CD4-positive, alpha-beta T cell (primary cell): ENCODE measurements around the gene SORBS1. TPM values are rescaled to one million over a fixed set of nuclear protein-coding genes. Genes with fewer than 3 reads are reported as not detected.

Experiments
- ATAC-seq: fragments of 200-7000 bp; cut with Tn5 transposase; one replicate; pipeline ENCODE4 v1.10.0; 2022; ENCODE audit warnings: mild to moderate bottlenecking; ENCODE audit not compliant: poor library complexity
- CTCF ChIA-PET: fragments of 350-600 bp; sonication (Branson Sonifier 250); formaldehyde crosslinking; loops from one replicate; lab custom pipeline; 2021; ENCODE audit warnings: antibody characterized with exemption, inconsistent platforms; lab: Charles Lee
- POLR2A ChIA-PET: fragments of 350-600 bp; sonication (Branson Sonifier 250); formaldehyde crosslinking; loops from one replicate; lab custom pipeline; 2021; ENCODE audit warnings: antibody characterized with exemption, inconsistent platforms; lab: Charles Lee
- DNase-seq, 14 experiments: peaks; one replicate each; pipeline ENCODE4 v3.0.0-alpha.2; 2013 to 2020; ENCODE audit warnings: mixed read lengths in 2 of 14
- H3K27ac ChIP-seq, 2 donors: one replicate each; pipeline versions ENCODE4 v1.5.1 to v1.7.0; 2013; ENCODE audit warnings: low read length in 2 of 2, low read depth in 1 of 2, mild to moderate bottlenecking in 1 of 2
- H3K27me3 ChIP-seq, 2 experiments: 1 replicate in 1 of 2; 2 replicates in 1 of 2; pipeline versions ENCODE4 v1.6.1 to v1.7.0; 2013; ENCODE audit warnings: low read length in 2 of 2, control low read depth in 1 of 2, mild to moderate bottlenecking in 1 of 2, moderate library complexity in 1 of 2; ENCODE audit not compliant: insufficient read depth in 2 of 2, control insufficient read depth in 1 of 2
- H3K36me3 ChIP-seq: one replicate; pipeline ENCODE4 v1.6.1; 2013; ENCODE audit warnings: low read length, control low read depth; ENCODE audit not compliant: insufficient read depth
- H3K4me1 ChIP-seq: one replicate; pipeline ENCODE4 v1.6.1; 2013; ENCODE audit warnings: low read length, control low read depth; ENCODE audit not compliant: insufficient read depth
- H3K4me3 ChIP-seq: one replicate; pipeline ENCODE4 v1.5.1; 2013; ENCODE audit warnings: mild to moderate bottlenecking, low read length, moderate library complexity
- H3K9me3 ChIP-seq, 2 experiments: 1 replicate in 1 of 2; 2 replicates in 1 of 2; pipeline versions ENCODE4 v1.6.1 to v1.7.0; 2013; ENCODE audit warnings: low read length in 2 of 2, mild to moderate bottlenecking in 2 of 2, control low read depth in 1 of 2, moderate library complexity in 1 of 2; ENCODE audit not compliant: control insufficient read depth in 1 of 2, insufficient read depth in 1 of 2
- H3K27ac Mint-ChIP-seq: one replicate; pipeline ENCODE4 v1.8.0; 2020; ENCODE audit warnings: mixed read lengths
- H3K27me3 Mint-ChIP-seq: one replicate; pipeline ENCODE4 v1.8.0; 2021; ENCODE audit warnings: mixed read lengths
- H3K36me3 Mint-ChIP-seq: one replicate; pipeline ENCODE4 v1.8.0; 2021; ENCODE audit warnings: low read depth, mixed read lengths
- H3K4me1 Mint-ChIP-seq: one replicate; pipeline ENCODE4 v1.8.0; 2021; ENCODE audit warnings: low read depth, mixed read lengths
- H3K4me3 Mint-ChIP-seq: one replicate; pipeline ENCODE4 v1.8.0; 2020; ENCODE audit warnings: mild to moderate bottlenecking, mixed read lengths
- H3K9me3 Mint-ChIP-seq: one replicate; pipeline ENCODE4 v1.8.0; 2020; ENCODE audit warnings: mixed read lengths
- intact Hi-C, 2 experiments: fragments of 100-400 bp; cut with DNase I in 1 of 2; cut with micrococcal nuclease in 1 of 2; formaldehyde crosslinking; loops; one replicate each; pipeline versions ENCODE4 v1.15.1 to v1.9.0; 2023 to 2025; cut with DNase I, micrococcal nuclease
- total RNA-seq, 174 experiments: library from RNA in 2 of 174; stranded (reverse) in 2 of 174; gene quantifications; one replicate each; pipeline ENCODE4 v1.2.3 and lab custom pipeline; 2021 to 2026
- TF ChIP-seq, protein P1 (sequence below): fragments of 200-600 bp; IDR thresholded peaks from one replicate; pipeline ENCODE4 v1.8.0; 2022; ENCODE audit warnings: antibody characterized with exemption, mild to moderate bottlenecking

The SORBS1 gene
- total RNA-seq, 2 experiments from 2014 or later = 1.4 to 1.8 TPM

DNA sequence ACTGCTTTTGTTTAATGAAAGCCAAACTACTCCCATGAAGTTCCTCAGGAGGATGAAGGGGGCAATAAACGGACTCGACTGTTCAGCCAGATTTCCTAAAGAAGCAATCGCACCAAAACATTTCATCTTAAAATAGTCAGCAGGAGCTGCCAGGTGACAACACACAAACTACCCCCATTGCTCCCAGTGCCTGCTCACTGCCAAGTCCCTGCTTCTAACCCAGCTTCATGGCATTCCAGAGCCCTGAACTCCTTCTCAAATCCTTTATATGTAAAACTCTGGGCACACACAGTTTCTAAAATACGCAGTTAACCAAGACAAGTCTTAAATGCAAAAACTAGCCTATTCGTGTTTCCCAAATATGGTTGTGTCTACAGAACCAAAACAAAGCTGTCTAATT lies 110.0 kb downstream of the SORBS1 start:
- no peaks in the 10 kb centered on the region for H3K27me3 ChIP-seq
- TF ChIP-seq, protein P1, sequence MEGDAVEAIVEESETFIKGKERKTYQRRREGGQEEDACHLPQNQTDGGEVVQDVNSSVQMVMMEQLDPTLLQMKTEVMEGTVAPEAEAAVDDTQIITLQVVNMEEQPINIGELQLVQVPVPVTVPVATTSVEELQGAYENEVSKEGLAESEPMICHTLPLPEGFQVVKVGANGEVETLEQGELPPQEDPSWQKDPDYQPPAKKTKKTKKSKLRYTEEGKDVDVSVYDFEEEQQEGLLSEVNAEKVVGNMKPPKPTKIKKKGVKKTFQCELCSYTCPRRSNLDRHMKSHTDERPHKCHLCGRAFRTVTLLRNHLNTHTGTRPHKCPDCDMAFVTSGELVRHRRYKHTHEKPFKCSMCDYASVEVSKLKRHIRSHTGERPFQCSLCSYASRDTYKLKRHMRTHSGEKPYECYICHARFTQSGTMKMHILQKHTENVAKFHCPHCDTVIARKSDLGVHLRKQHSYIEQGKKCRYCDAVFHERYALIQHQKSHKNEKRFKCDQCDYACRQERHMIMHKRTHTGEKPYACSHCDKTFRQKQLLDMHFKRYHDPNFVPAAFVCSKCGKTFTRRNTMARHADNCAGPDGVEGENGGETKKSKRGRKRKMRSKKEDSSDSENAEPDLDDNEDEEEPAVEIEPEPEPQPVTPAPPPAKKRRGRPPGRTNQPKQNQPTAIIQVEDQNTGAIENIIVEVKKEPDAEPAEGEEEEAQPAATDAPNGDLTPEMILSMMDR = no peak
- H3K9me3 ChIP-seq = no peaks in the 10 kb centered on the region
- no peak overlapping the region for H3K27ac ChIP-seq
- Mint-ChIP-seq H3K27me3 (peaks cover 14% of the 10 kb centered on the region), H3K9me3 (no peaks in the 10 kb centered on the region), H3K27ac (no peak overlapping the region), H3K4me3 (no peak overlapping the region), H3K4me1 (no peaks in the 10 kb centered on the region), H3K36me3 (no peaks in the 10 kb centered on the region)
- DNase-seq (no peak), ATAC-seq (no peak)
- CTCF ChIA-PET = interaction anchor here (0.6 kb wide), 1 partner anchor 112 kb away, joined by 4 read pairs; no protein-coding TSS in a partner anchor
- no peaks in the 10 kb centered on the region for H3K36me3 ChIP-seq
- no peaks in the 10 kb centered on the region for H3K4me1 ChIP-seq
- POLR2A ChIA-PET = no interaction called here
- no peak overlapping the region for H3K4me3 ChIP-seq
- intact Hi-C loops = no loop called here

DNA sequence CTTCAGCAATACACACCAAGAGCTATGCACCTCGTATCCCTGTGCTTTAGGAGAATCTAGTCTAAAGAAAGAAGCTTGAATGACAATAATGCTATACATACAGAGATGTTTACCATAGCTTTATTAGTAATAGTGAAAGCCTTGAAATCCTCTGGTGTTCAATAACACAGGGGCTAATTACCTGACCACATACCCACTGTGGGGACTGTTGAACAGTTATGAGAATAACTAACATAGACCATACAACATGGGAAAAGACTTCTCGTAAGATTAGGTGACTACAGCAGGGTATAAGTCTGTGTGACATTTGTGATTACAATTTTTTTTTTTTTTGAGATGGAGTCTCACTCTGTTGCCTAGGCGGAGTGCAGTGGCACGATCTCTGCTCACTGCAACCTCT lies 111.0 kb downstream of the SORBS1 start:
- POLR2A ChIA-PET = no interaction called here
- Mint-ChIP-seq H3K36me3 (no peaks in the 10 kb centered on the region), H3K27ac (no peak overlapping the region), H3K4me3 (no peak overlapping the region), H3K4me1 (no peaks in the 10 kb centered on the region), H3K9me3 (no peaks in the 10 kb centered on the region), H3K27me3 (peaks cover 11% of the 10 kb centered on the region)
- ATAC-seq (no peak), DNase-seq (no peak)
- no peaks in the 10 kb centered on the region for H3K27me3 ChIP-seq
- CTCF ChIA-PET = no interaction called here
- H3K4me1 ChIP-seq = no peaks in the 10 kb centered on the region
- no peaks in the 10 kb centered on the region for H3K36me3 ChIP-seq
- intact Hi-C loops = no loop called here
- no peaks in the 10 kb centered on the region for H3K9me3 ChIP-seq
- no peak overlapping the region for H3K27ac ChIP-seq
- TF ChIP-seq, protein P1 = no peak
- no peak overlapping the region for H3K4me3 ChIP-seq

GRCh38 chr10:95447685-95448084 lies 113.5 kb downstream of the SORBS1 start:
- Mint-ChIP-seq H3K9me3 (no peaks in the 10 kb centered on the region), H3K36me3 (no peaks in the 10 kb centered on the region), H3K4me1 (no peaks in the 10 kb centered on the region), H3K27me3 (peaks cover 4% of the 10 kb centered on the region), H3K27ac (no peak overlapping the region), H3K4me3 (no peak overlapping the region)
- no peak overlapping the region for H3K27ac ChIP-seq
- no peaks in the 10 kb centered on the region for H3K36me3 ChIP-seq
- CTCF ChIA-PET = no interaction called here
- no peaks in the 10 kb centered on the region for H3K4me1 ChIP-seq
- intact Hi-C loops = loop anchor here in 1 of 2 experiments (10.0 kb wide), 1 partner anchor 313 kb away; no protein-coding TSS in a partner anchor
- POLR2A ChIA-PET = no interaction called here
- TF ChIP-seq, protein P1 = no peak
- H3K4me3 ChIP-seq = no peak overlapping the region
- ATAC-seq (no peak), DNase-seq (no peak)
- H3K27me3 ChIP-seq = no peaks in the 10 kb centered on the region
- H3K9me3 ChIP-seq = no peaks in the 10 kb centered on the region
